Mammary epithelial cell (primary cell): ENCODE measurements around the gene SLCO2A1.

Experiments used
- CTCF ChIP-seq, 2 donors: IDR thresholded peaks in 1 of 2; conservative IDR thresholded peaks in 1 of 2; 2 replicates each; pipeline ENCODE4 v1.5.1; 2011 to 2012; ENCODE audit warnings: inconsistent platforms in 2 of 2, low read length in 2 of 2, mild to moderate bottlenecking in 2 of 2, control low read depth in 1 of 2, low read depth in 1 of 2; ENCODE audit not compliant: insufficient read depth in 1 of 2; ENCODE audit errors: extremely low read depth in 1 of 2
- EZH2 ChIP-seq: IDR thresholded peaks from 2 replicates; pipeline ENCODE4 v1.6.1; 2012; ENCODE audit warnings: low read length, inconsistent platforms, borderline replicate concordance

GRCh38 chr3:133997871-133998635, 31.7 kb downstream of the SLCO2A1 start:
- TF ChIP-seq CTCF (conservative IDR thresholded peaks at IDR 0.05 in 1 of 2, IDR thresholded peaks at IDR 0.05 in 1 of 2; ENCODE audit: extremely low read depth in 1 of 2, insufficient read depth in 1 of 2, low read depth in 1 of 2, low read length in 2 of 2), result no peak
- TF ChIP-seq EZH2, result no peak
